Mesendoderm (in vitro differentiated cells): ENCODE results near the gene ABTB2.
A peak's percentile ranks its signal among the peaks of the same experiment; 100 is the strongest.

Experiments
- DNase-seq: peaks from one replicate; pipeline ENCODE4 v3.0.0; 2013
- H2AK5ac ChIP-seq: 2 replicates; pipeline ENCODE4 v1.6.1; 2013; ENCODE audit warnings: low read length, inconsistent platforms
- H2BK120ac ChIP-seq: 2 replicates; pipeline ENCODE4 v1.6.1; 2013; ENCODE audit warnings: low read depth, mild to moderate bottlenecking, low read length, moderate library complexity, mixed read lengths
- H2BK15ac ChIP-seq: replicated peaks from 2 replicates; pipeline ENCODE4 v1.6.1; 2013; ENCODE audit warnings: low read depth, mild to moderate bottlenecking, moderate library complexity
- H2BK5ac ChIP-seq: 2 replicates; pipeline ENCODE4 v1.6.1; 2013; ENCODE audit warnings: low read length, inconsistent platforms
- H3K18ac ChIP-seq: 2 replicates; pipeline ENCODE4 v1.6.1; 2013; ENCODE audit warnings: mild to moderate bottlenecking, low read length, mixed read lengths
- H3K23ac ChIP-seq: one replicate; pipeline ENCODE4 v1.6.1; 2013; ENCODE audit warnings: low read length
- H3K27ac ChIP-seq: 2 replicates; pipeline ENCODE4 v1.5.1; 2013; ENCODE audit warnings: low read depth, mild to moderate bottlenecking, inconsistent platforms, low read length, moderate library complexity
- H3K27me3 ChIP-seq: 2 replicates; pipeline ENCODE4 v1.6.1; 2013; ENCODE audit warnings: low read length, control low read depth, mild to moderate bottlenecking, inconsistent platforms; ENCODE audit not compliant: insufficient read depth, poor library complexity
- H3K36me3 ChIP-seq: 2 replicates; pipeline ENCODE4 v1.6.1; 2013; ENCODE audit warnings: low read length, inconsistent platforms; ENCODE audit not compliant: control insufficient read depth, insufficient read depth
- H3K4ac ChIP-seq: one replicate; pipeline ENCODE4 v1.6.1; 2013; ENCODE audit warnings: low read depth, mild to moderate bottlenecking, low read length, moderate library complexity
- H3K4me1 ChIP-seq: 2 replicates; pipeline ENCODE4 v1.6.1; 2013; ENCODE audit warnings: low read depth, low read length, inconsistent platforms; ENCODE audit not compliant: control insufficient read depth
- H3K4me2 ChIP-seq: 2 replicates; pipeline ENCODE4 v1.6.1; 2013; ENCODE audit warnings: low read length
- H3K4me3 ChIP-seq: 2 replicates; pipeline ENCODE4 v1.5.1; 2013; ENCODE audit warnings: mild to moderate bottlenecking, low read length
- H3K56ac ChIP-seq: one replicate; pipeline ENCODE4 v1.6.1; 2013; ENCODE audit warnings: low read length
- H3K79me1 ChIP-seq: 2 replicates; pipeline ENCODE4 v1.6.1; 2013; ENCODE audit warnings: low read length, inconsistent platforms
- H3K79me2 ChIP-seq: 2 replicates; pipeline ENCODE4 v1.6.1; 2013; ENCODE audit warnings: mild to moderate bottlenecking, low read length; ENCODE audit not compliant: control insufficient read depth, insufficient read depth
- H3K9ac ChIP-seq: 2 replicates; pipeline ENCODE4 v1.6.1; 2013; ENCODE audit warnings: low read length, inconsistent platforms
- H4K5ac ChIP-seq: one replicate; pipeline ENCODE4 v1.6.1; 2013; ENCODE audit warnings: low read length
- H4K8ac ChIP-seq: one replicate; pipeline ENCODE4 v1.6.1; 2013; ENCODE audit warnings: low read depth, mild to moderate bottlenecking, control low read depth, low read length, moderate library complexity
- WGBS: extraction: QIAGEN DNeasy Blood & Tissue Kit; methylation state at CpG from one replicate; pipeline ENCODE4 v1.1.7; 2013; ENCODE audit warnings: low lambda C conversion rate, missing lambda C conversion rate; ENCODE audit not compliant: insufficient coverage; ENCODE audit errors: extremely low coverage; 5-methylcytosine and 5-hydroxymethylcytosine counted together

ABTB2 gene

GRCh38 chr11:34339149-34340064 is 18.4 kb downstream of the ABTB2 start:
- H3K4me3 ChIP-seq = no peak overlapping the region

GRCh38 chr11:34337016-34337415 is 20.8 kb downstream of the ABTB2 start:
- no peak overlapping the region for H4K8ac ChIP-seq
- H3K27me3 ChIP-seq = no peaks in the 10 kb centered on the region
- H3K27ac ChIP-seq = no peak overlapping the region
- H3K79me1 ChIP-seq = no peaks in the 10 kb centered on the region
- no peak overlapping the region for H3K4me3 ChIP-seq
- no CpG with 5 or more reads among the region's 7 CpGs for WGBS
- no peak overlapping the region for H4K5ac ChIP-seq
- H2BK120ac ChIP-seq = no peak overlapping the region
- H3K56ac ChIP-seq = no peak overlapping the region
- H2AK5ac ChIP-seq = no peak overlapping the region
- H3K4me1 ChIP-seq = no peaks in the 10 kb centered on the region
- no peak for DNase-seq
- H3K79me2 ChIP-seq = no peaks in the 10 kb centered on the region
- H2BK5ac ChIP-seq = no peak overlapping the region
- no peak overlapping the region for H3K18ac ChIP-seq
- H2BK15ac ChIP-seq = no peak overlapping the region
- H3K23ac ChIP-seq = no peak overlapping the region
- no peak overlapping the region for H3K4ac ChIP-seq
- H3K36me3 ChIP-seq = no peaks in the 10 kb centered on the region
- H3K4me2 ChIP-seq = no peak overlapping the region
- no peak overlapping the region for H3K9ac ChIP-seq

More at GRCh38 chr11:34339149-34340064, 18.4 kb downstream of the ABTB2 start:
- no peak overlapping the region for H3K4ac ChIP-seq
- no peak overlapping the region for H2BK15ac ChIP-seq
- peak; percentile 21 for DNase-seq
- no peaks in the 10 kb centered on the region for H3K36me3 ChIP-seq
- no peak overlapping the region for H4K5ac ChIP-seq
- WGBS = no CpG with 5 or more reads among the region's 7 CpGs
- H2BK120ac ChIP-seq = no peak overlapping the region
- no peak overlapping the region for H2AK5ac ChIP-seq
- no peak overlapping the region for H4K8ac ChIP-seq
- H3K27ac ChIP-seq = no peak overlapping the region
- H3K9ac ChIP-seq = no peak overlapping the region
- H3K4me1 ChIP-seq = no peaks in the 10 kb centered on the region
- no peaks in the 10 kb centered on the region for H3K79me2 ChIP-seq
- H3K23ac ChIP-seq = no peak overlapping the region
- H3K4me2 ChIP-seq = no peak overlapping the region
- no peak overlapping the region for H3K56ac ChIP-seq
- H3K27me3 ChIP-seq = no peaks in the 10 kb centered on the region
- H2BK5ac ChIP-seq = no peak overlapping the region
- no peak overlapping the region for H3K18ac ChIP-seq
- H3K79me1 ChIP-seq = no peaks in the 10 kb centered on the region

- no peaks in the 10 kb centered on the region for H3K27me3 ChIP-seq
- no peak overlapping the region for H3K4ac ChIP-seq
- H3K23ac ChIP-seq = no peak overlapping the region
- WGBS = no CpG with 5 or more reads among the region's 5 CpGs
- no peak overlapping the region for H3K4me2 ChIP-seq
- H2BK120ac ChIP-seq = no peak overlapping the region
- DNase-seq = no peak
- H3K18ac ChIP-seq = no peak overlapping the region
- H3K79me1 ChIP-seq = no peaks in the 10 kb centered on the region
- no peak overlapping the region for H4K8ac ChIP-seq
- H3K36me3 ChIP-seq = no peaks in the 10 kb centered on the region
- H4K5ac ChIP-seq = no peak overlapping the region
- H2BK5ac ChIP-seq = no peak overlapping the region
- H3K9ac ChIP-seq = no peak overlapping the region
- H3K4me1 ChIP-seq = no peaks in the 10 kb centered on the region
- no peak overlapping the region for H2BK15ac ChIP-seq
- H2AK5ac ChIP-seq = no peak overlapping the region
- H3K4me3 ChIP-seq = no peak overlapping the region
- no peaks in the 10 kb centered on the region for H3K79me2 ChIP-seq
- no peak overlapping the region for H3K56ac ChIP-seq
- H3K27ac ChIP-seq = no peak overlapping the region
Observed at GRCh38 chr11:34335801-34336200, 22.0 kb downstream of the ABTB2 start.

- no peak overlapping the region for H2AK5ac ChIP-seq
- no peak overlapping the region for H2BK15ac ChIP-seq
- no peak overlapping the region for H4K8ac ChIP-seq
- no peak overlapping the region for H3K23ac ChIP-seq
- H2BK5ac ChIP-seq = no peak overlapping the region
- H4K5ac ChIP-seq = no peak overlapping the region
- H3K79me1 ChIP-seq = no peaks in the 10 kb centered on the region
- no peak overlapping the region for H3K18ac ChIP-seq
- H3K4me3 ChIP-seq = no peak overlapping the region
- no peaks in the 10 kb centered on the region for H3K4me1 ChIP-seq
- no peak overlapping the region for H2BK120ac ChIP-seq
- no peak for DNase-seq
- no CpG with 5 or more reads among the region's 2 CpGs for WGBS
- no peak overlapping the region for H3K27ac ChIP-seq
- H3K4me2 ChIP-seq = no peak overlapping the region
- no peaks in the 10 kb centered on the region for H3K27me3 ChIP-seq
- H3K4ac ChIP-seq = no peak overlapping the region
- H3K36me3 ChIP-seq = no peaks in the 10 kb centered on the region
- H3K56ac ChIP-seq = no peak overlapping the region
- no peak overlapping the region for H3K9ac ChIP-seq
- no peaks in the 10 kb centered on the region for H3K79me2 ChIP-seq
Observed at GRCh38 chr11:34335331-34335730, 22.5 kb downstream of the ABTB2 start.

GRCh38 chr11:34333787-34334186 is 24.0 kb downstream of the ABTB2 start:
- no peaks in the 10 kb centered on the region for H3K36me3 ChIP-seq
- H3K18ac ChIP-seq = no peak overlapping the region
- H2BK15ac ChIP-seq = no peak overlapping the region
- no peak overlapping the region for H2BK120ac ChIP-seq
- H3K4me2 ChIP-seq = no peak overlapping the region
- no peak overlapping the region for H2BK5ac ChIP-seq
- H3K79me2 ChIP-seq = no peaks in the 10 kb centered on the region
- no peak overlapping the region for H3K23ac ChIP-seq
- no peak overlapping the region for H3K56ac ChIP-seq
- no peaks in the 10 kb centered on the region for H3K79me1 ChIP-seq
- H4K8ac ChIP-seq = no peak overlapping the region
- no peak overlapping the region for H3K4me3 ChIP-seq
- H3K27ac ChIP-seq = no peak overlapping the region
- no peak overlapping the region for H2AK5ac ChIP-seq
- no peaks in the 10 kb centered on the region for H3K4me1 ChIP-seq
- no peaks in the 10 kb centered on the region for H3K27me3 ChIP-seq
- no peak overlapping the region for H3K9ac ChIP-seq
- H3K4ac ChIP-seq = no peak overlapping the region
- H4K5ac ChIP-seq = no peak overlapping the region
- no CpG with 5 or more reads among the region's 3 CpGs for WGBS
- DNase-seq = no peak
